GM12875 (cell line): ENCODE measurements around the gene JTB.

Experiments used
- H3K4me3 ChIP-seq: one replicate; pipeline ENCODE4 v1.5.1; 2011; ENCODE audit warnings: low read depth, low read length, control low read depth
- TF ChIP-seq, protein P1 (sequence below): IDR thresholded peaks from 2 replicates; pipeline ENCODE4 v1.5.1; 2011; ENCODE audit warnings: low read depth, mild to moderate bottlenecking, control low read depth, inconsistent platforms, low read length, moderate library complexity, borderline replicate concordance; ENCODE audit not compliant: insufficient read depth

The JTB gene

DNA sequence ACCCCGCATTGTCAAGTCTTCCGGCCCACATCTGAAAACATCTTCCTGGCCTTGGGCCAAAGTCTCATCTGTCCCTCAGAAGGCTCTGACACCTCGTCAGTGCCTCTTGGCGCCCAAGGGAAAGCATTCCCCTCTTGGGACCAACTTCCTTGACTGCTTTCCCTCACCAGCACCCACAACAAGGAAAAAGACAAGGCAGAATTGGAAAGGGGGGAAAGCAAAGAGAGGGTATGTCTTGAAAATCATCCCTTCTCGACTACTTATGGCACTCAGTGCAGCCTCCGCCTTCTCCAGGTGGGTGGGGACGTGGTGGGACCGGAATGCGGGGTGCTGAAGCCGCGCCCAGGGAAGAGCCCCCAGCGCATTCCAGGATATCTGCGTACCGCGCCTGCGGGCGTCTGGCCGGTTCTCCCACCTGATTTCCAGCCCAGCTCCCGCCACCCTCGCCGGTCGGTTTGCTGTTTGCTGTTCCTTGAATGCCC lies 13.6 kb downstream of the JTB start:
- TF ChIP-seq, protein P1, sequence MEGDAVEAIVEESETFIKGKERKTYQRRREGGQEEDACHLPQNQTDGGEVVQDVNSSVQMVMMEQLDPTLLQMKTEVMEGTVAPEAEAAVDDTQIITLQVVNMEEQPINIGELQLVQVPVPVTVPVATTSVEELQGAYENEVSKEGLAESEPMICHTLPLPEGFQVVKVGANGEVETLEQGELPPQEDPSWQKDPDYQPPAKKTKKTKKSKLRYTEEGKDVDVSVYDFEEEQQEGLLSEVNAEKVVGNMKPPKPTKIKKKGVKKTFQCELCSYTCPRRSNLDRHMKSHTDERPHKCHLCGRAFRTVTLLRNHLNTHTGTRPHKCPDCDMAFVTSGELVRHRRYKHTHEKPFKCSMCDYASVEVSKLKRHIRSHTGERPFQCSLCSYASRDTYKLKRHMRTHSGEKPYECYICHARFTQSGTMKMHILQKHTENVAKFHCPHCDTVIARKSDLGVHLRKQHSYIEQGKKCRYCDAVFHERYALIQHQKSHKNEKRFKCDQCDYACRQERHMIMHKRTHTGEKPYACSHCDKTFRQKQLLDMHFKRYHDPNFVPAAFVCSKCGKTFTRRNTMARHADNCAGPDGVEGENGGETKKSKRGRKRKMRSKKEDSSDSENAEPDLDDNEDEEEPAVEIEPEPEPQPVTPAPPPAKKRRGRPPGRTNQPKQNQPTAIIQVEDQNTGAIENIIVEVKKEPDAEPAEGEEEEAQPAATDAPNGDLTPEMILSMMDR, result no peak
- peak overlapping the region; percentile 83 for H3K4me3 ChIP-seq

DNA sequence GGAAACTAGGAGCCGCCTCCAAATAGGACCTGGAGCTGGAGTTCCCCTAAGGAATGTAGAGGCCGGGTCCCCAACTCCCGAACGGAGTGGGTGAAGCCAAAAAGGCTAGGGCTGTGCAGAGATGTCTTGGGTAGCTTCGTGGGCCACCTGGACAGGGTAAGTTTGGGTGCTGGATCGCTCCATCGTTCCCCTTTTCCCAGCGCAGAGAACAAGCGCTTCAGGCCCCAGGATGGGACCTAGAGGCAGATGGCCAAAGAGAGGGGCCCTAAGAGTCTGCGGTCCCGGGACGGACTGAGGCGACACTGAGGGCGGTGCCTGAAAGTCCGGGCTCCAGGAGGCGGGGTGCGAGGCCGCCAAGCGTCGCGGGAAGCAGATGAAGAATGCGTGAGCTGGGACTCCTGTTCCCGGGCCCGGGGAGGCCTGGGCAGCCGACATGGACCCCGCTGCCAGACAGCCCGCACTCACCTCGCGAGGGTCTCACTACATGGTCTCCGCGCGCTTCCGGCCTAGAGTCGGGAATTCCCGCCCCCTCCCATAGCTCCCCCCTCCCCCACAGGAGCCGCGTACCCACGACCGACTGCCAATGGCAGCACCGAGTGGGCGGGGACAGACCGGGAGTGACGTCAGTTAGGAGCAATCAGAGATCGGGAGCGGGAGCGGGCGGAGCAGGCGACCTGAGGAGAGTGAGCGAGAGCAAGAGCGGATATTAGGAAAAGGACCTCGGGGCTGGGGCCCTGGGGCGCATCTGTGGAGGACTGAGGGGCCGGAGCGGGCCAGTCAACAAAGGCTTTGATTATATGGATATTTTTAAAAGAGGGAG lies 14.2 kb downstream of the JTB start, which contains the start of gene SLC39A1:
TSS of gene SLC39A1 (minus strand) at position 508 of the 820 bp plus-strand sequence. CDS start 822 bp downstream, outside the sequence.
- peak within 1 kb of the TSS; percentile 83 for H3K4me3 ChIP-seq
- TF ChIP-seq, protein P1, result no peak

DNA sequence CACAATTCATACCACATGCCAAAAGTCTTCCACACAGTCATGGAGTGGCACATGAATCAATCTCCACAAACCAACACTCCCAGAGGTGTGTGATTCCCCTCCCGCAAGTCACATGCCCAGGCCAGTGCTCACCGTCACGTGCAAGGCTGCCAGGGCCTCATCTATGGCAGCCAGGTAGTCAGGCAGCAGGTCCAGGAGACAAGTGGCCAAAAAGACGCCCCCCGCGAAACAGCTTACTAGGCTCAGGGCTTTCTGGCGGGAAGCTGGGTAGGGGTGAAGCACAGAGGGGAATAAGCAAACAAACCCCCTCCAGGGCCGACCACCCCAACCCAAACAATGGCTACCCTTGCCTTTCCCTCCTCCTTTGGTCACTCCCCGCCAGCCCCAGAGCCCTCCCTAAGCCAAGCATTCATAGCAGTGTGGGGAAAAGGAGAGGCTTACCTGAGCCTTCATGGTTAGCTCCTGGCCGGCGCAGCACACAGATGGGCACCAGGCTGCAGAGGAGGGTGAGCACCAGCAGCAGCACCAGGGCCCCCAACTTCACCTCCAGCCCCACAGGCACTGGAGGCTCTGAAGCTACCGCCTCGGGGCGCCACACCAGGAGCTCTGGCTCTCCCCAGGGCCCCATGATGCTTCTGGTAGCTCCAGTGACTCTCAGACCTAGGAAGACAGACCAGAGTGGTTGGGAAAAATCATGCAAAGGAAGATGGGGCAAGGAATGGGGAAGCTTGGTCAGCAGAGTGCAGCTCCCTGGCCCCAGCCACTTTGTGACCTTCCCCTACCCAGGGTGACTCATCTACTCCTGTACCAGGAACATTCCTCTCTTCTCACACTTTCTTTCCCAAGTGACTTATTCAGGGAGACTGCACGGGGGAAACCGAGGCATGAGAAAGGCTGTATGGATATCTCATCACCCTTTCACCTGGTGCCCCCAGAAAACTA lies 15.1 kb downstream of the JTB start:
- TF ChIP-seq, protein P1, result 0 out of 2 replicates have a peak, but pooled peaks have one; percentile 5
- H3K4me3 ChIP-seq, result peak overlapping the region; percentile 83

DNA sequence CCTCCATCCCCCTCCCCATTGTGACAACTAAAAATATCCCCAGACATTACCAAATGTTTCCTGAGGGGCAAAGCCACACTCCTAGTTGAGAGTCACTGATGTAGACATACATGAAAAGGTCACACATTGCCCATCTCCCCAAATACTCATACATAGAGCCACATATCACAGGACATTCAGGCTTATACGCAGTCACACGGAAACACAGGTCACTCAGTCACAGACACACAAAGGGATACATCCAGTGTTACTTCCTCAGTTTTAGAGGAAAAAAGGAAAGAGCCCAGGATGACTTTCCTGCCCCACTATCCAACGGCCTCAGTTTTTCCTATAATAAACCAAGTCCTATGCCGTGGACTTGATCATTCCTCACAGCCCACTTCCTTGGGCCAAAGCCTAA lies 16.1 kb downstream of the JTB start:
- H3K4me3 ChIP-seq, result no peak overlapping the region
- TF ChIP-seq, protein P1, result no peak

DNA sequence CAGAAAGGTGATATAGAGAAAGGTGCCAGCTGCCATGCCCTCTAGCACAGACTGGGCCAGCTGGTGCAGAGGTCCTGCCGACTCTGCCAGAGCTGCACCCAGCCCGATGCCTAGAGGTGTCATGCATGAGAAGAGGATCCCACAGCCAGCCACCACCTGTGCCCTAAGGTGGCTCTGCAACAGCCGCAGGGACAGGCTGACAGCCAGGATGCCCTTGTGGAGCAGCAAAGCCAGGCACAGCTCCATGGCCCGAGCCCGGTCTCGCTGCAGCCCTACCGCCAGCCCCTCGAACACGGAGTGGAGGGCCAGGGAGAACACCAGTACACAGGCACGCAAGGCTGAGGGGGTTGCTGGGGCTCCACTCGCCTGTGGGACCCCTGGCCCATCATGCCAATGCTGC lies 17.3 kb downstream of the JTB start:
- H3K4me3 ChIP-seq, result no peak overlapping the region
- TF ChIP-seq, protein P1, result no peak

DNA sequence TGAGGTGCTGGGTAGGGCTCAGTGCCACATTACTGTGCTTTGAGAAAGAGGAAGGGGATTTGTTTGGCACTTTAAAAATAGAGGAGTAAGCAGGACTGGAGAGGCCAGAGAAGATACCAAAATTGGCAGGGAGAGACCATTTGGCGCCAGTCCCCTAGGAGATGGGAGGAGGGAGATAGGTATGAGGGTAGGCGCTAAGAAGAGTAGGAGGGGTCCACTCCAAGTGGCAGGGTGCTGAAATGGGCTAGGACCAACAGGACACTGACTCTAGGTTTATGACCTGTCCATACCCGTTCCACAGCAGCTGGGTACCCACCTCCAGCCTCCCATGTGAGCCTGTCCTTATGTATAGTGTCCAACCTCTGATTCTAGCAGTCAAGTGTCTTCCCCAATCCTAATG lies 18.0 kb downstream of the JTB start:
- TF ChIP-seq, protein P1, result no peak

More for the DNA sequence above, 18.0 kb downstream of the JTB start:
- H3K4me3 ChIP-seq, result no peak overlapping the region
